Measurements from ENCODE around the gene PTGFR.

Gene PTGFR

DNA sequence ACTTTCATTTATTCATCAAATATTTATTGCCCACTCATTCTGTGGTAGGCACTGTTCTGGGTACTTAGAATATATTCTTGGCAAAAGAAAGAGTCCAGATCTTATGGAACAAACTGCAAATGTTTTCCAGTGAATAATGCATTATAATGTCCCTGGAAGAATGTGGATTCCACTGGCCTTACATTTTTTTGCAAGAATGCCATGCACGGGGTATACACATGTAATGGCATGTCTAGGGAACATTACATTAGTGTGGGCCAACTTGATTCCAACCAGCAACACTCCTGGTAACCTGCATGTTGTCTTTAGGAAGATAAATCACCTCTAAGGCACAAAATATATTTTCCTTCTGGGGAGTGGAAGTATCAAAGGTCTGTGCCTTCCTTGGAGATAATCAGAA lies 96.4 kb downstream of the PTGFR start:
- no peak for DNase-seq (ENCODE audit: low read depth in 2 of 2)
